ENCODE measurements around the gene XRRA1. TPM values are rescaled to one million over a fixed set of nuclear protein-coding genes. Genes with fewer than 3 reads are reported as not detected.

Gene XRRA1
- total RNA-seq, 1 experiment from 2014 or later: 17.3 TPM

- ATAC-seq (no peak), DNase-seq (ENCODE audit: low read depth, low spot score) (no peak)
- RAD21 ChIA-PET (ENCODE audit: low non-redundant PET in 1 of 2, low total read pairs in 2 of 2, uncharacterized antibody in 2 of 2, unreplicated experiment in 2 of 2): no interaction called here
- Histone ChIP-seq H3K4me3 (replicated peaks in 1 of 2; ENCODE audit: low read depth in 1 of 2, low read length in 2 of 2) (no peak overlapping the region), H3K27ac (ENCODE audit: low read depth, low read length) (no peak overlapping the region), H3K9me2 (ENCODE audit: insufficient read depth) (no peaks in the 10 kb centered on the region), H3K9ac (ENCODE audit: low read length) (no peak overlapping the region), H3K4me2 (ENCODE audit: low read length) (no peak overlapping the region), H3K27me3 (ENCODE audit: insufficient read depth, low read length) (no peaks in the 10 kb centered on the region), H4K20me1 (ENCODE audit: insufficient read depth) (0 out of 2 replicates have a peak, but pooled peaks cover 3% of the 10 kb centered on the region), H3K9me3 (ENCODE audit: control insufficient read depth in 1 of 2, insufficient read depth in 1 of 2, low read depth in 1 of 2, low read length in 2 of 2) (no peaks in the 10 kb centered on the region), H3K79me2 (ENCODE audit: insufficient read depth, low read length) (no peaks in the 10 kb centered on the region; the same call in 1 of the 2 replicates), H3K36me3 (ENCODE audit: control insufficient read depth in 1 of 2, insufficient read depth in 2 of 2, low read length in 2 of 2) (peaks cover 10 to 19% of the 10 kb centered on the region in 2 experiments; a peak in 3 of 4 replicates), H2AFZ (ENCODE audit: low read depth, low read length, poor library complexity, severe bottlenecking) (no peak overlapping the region), H3K4me1 (ENCODE audit: control insufficient read depth in 1 of 2, insufficient read depth in 2 of 2, low read length in 2 of 2) (no peaks in the 10 kb centered on the region)
- TF ChIP-seq EZH2phosphoT487 (IDR thresholded peaks at IDR 0.05; ENCODE audit: borderline replicate concordance): no peak
- no peak for TF ChIP-seq ZBTB33 (IDR thresholded peaks at IDR 0.05; ENCODE audit: extremely low read depth, insufficient replicate concordance, low read length)
- no peak for TF ChIP-seq SP1 (IDR thresholded peaks at IDR 0.05; ENCODE audit: low read depth)
- TF ChIP-seq JUND (IDR thresholded peaks at IDR 0.05): no peak
- no peak for TF ChIP-seq EZH2 (IDR thresholded peaks at IDR 0.05)
- TF ChIP-seq POLR2A (IDR thresholded peaks at IDR 0.05; ENCODE audit: borderline replicate concordance, extremely low read depth, insufficient read depth, insufficient read length): no peak
- TF ChIP-seq TCF7L2 (IDR thresholded peaks at IDR 0.05; ENCODE audit: borderline replicate concordance, extremely low read depth, insufficient read depth, insufficient read length): no peak
- TF ChIP-seq, protein P1, sequence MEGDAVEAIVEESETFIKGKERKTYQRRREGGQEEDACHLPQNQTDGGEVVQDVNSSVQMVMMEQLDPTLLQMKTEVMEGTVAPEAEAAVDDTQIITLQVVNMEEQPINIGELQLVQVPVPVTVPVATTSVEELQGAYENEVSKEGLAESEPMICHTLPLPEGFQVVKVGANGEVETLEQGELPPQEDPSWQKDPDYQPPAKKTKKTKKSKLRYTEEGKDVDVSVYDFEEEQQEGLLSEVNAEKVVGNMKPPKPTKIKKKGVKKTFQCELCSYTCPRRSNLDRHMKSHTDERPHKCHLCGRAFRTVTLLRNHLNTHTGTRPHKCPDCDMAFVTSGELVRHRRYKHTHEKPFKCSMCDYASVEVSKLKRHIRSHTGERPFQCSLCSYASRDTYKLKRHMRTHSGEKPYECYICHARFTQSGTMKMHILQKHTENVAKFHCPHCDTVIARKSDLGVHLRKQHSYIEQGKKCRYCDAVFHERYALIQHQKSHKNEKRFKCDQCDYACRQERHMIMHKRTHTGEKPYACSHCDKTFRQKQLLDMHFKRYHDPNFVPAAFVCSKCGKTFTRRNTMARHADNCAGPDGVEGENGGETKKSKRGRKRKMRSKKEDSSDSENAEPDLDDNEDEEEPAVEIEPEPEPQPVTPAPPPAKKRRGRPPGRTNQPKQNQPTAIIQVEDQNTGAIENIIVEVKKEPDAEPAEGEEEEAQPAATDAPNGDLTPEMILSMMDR (IDR thresholded peaks at IDR 0.05 in 2 of 3, conservative IDR thresholded peaks at IDR 0.05 in 1 of 3; ENCODE audit: borderline replicate concordance in 1 of 3, insufficient read depth in 1 of 3, low read depth in 2 of 3, low read length in 2 of 3): no peak
- TF ChIP-seq SIN3A (IDR thresholded peaks at IDR 0.05; ENCODE audit: low read depth): no peak
- TF ChIP-seq, protein P2, sequence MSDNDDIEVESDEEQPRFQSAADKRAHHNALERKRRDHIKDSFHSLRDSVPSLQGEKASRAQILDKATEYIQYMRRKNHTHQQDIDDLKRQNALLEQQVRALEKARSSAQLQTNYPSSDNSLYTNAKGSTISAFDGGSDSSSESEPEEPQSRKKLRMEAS (IDR thresholded peaks at IDR 0.05): no peak
- TF ChIP-seq ELF1 (IDR thresholded peaks at IDR 0.05; ENCODE audit: borderline replicate concordance, low read depth): no peak
- no peak for TF ChIP-seq ZNF274 (IDR thresholded peaks at IDR 0.05; ENCODE audit: low read depth, low read length)
- BruUV-seq (replicated peaks): no TSS peak
- POLR2A ChIA-PET: no interaction called here
- CTCF ChIA-PET: no interaction called here
- intact Hi-C loops (cut with micrococcal nuclease): no loop called here
Measured at GRCh38 chr11:74978041-74978440, 29.1 kb upstream of the XRRA1 start.
